Measurements from ENCODE around the gene STAB1. TPM values are rescaled to one million over a fixed set of nuclear protein-coding genes. Genes with fewer than 3 reads are reported as not detected.

STAB1 gene
- total and polyA plus RNA-seq, 2 of the 8 experiments (the other 6 are each of a cell fraction or from before 2014, with no cell fraction given): 1.0 to 1.9 TPM

DNA sequence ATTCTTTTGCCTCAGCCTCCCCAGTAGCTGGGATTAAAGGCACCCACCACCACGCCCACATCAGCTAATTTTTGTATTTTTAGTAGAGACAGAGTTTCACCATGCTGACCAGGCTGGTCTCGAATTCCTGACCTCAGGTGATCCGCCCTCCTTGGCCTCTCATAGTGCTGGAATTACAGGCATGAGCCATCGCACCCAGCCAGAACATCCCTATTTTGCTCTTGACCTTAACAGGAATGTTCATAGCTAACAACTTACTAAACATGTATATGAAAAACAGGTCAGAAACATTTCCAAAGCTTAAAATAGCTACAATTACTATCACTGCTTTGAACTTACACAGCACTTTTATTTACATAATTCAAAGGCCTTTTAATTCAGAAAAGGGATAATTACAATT, 74.9 kb downstream of the STAB1 start:
- WGBS, 2 experiments (ENCODE audit: extremely low coverage in 1 of 2, insufficient coverage in 1 of 2, insufficient read length in 1 of 2, insufficient replicate concordance in 2 of 2, low coverage in 1 of 2, low lambda C conversion rate in 2 of 2, missing lambda C conversion rate in 1 of 2): 92% methylated on average over 4 of the region's 4 CpGs; no CpG with 5 or more reads in 1 of the 2 experiments
- H3K9ac ChIP-seq (replicated peaks in 1 of 4; ENCODE audit: extremely low read depth in 1 of 4, low read depth in 3 of 4, low read length in 3 of 4): no peak overlapping the region
- H2BK120ac ChIP-seq (replicated peaks; ENCODE audit: low read depth, low read length): no peak overlapping the region
- H3K27me3 ChIP-seq (replicated peaks in 1 of 4; ENCODE audit: control insufficient read depth in 3 of 4, extremely low read depth in 1 of 4, insufficient read depth in 3 of 4, low read length in 3 of 4): no peaks in the 10 kb centered on the region
- H2BK20ac ChIP-seq (ENCODE audit: low read length): no peak overlapping the region
- H4K20me1 ChIP-seq (replicated peaks in 1 of 2; ENCODE audit: control insufficient read depth in 1 of 2, insufficient read depth in 2 of 2, low read length in 2 of 2): no peaks in the 10 kb centered on the region
- H3K14ac ChIP-seq (ENCODE audit: insufficient read length): no peak overlapping the region
- H2AFZ ChIP-seq (ENCODE audit: low read length): no peak overlapping the region
- no peak overlapping the region for H3K27ac ChIP-seq (ENCODE audit: low read depth, low read length)
- no peak overlapping the region for H2BK12ac ChIP-seq (ENCODE audit: low read depth, low read length)
- H3K4me3 ChIP-seq (ENCODE audit: extremely low read depth in 1 of 4, insufficient read depth in 2 of 4, low read depth in 3 of 4, low read length in 4 of 4): no peak overlapping the region
- H4K91ac ChIP-seq (replicated peaks; ENCODE audit: insufficient read length, low read length): no peak overlapping the region
- H3K9me3 ChIP-seq (ENCODE audit: insufficient read depth in 2 of 2, low read depth in 1 of 2, low read length in 1 of 2): no peaks in the 10 kb centered on the region
- no peaks in the 10 kb centered on the region for H3K79me1 ChIP-seq (ENCODE audit: low read depth, low read length)
- H3K18ac ChIP-seq (ENCODE audit: extremely low read depth, low read length): no peak overlapping the region
- no peak for DNase-seq (ENCODE audit: low read depth in 1 of 2, low spot score in 2 of 2)
- ChIA-PET POLR2A (ENCODE audit: partially characterized antibody) (interaction anchor here (0.6 kb wide), 1 partner anchor 20 kb away, joined by 3 read pairs; no protein-coding TSS in a partner anchor), CTCF (ENCODE audit: partially characterized antibody) (interaction anchor here (0.6 to 1.0 kb wide), 2 partner anchors 18 to 170 kb away, joined by 3 read pairs; no protein-coding TSS in a partner anchor)
- no peak overlapping the region for H4K5ac ChIP-seq (ENCODE audit: insufficient read length, low read depth, low read length)
- no peaks in the 10 kb centered on the region for H3K23me2 ChIP-seq (ENCODE audit: low read depth, low read length)
- no peak overlapping the region for H3K4me2 ChIP-seq (ENCODE audit: insufficient read depth in 1 of 2, low read depth in 2 of 2, low read length in 2 of 2)
- peaks cover 0 to 5% (median 0%) of the 10 kb centered on the region in 4 experiments; a peak in 3 of 8 replicates for H3K36me3 ChIP-seq (ENCODE audit: control insufficient read depth in 2 of 4, insufficient read depth in 4 of 4, low read length in 3 of 4)
- H2AK5ac ChIP-seq (ENCODE audit: low read depth, low read length): no peak overlapping the region
- H3K56ac ChIP-seq (replicated peaks; ENCODE audit: insufficient read length, low read depth, low read length): no peak overlapping the region
- H3K4ac ChIP-seq (replicated peaks; ENCODE audit: insufficient read length, low read depth, low read length): no peak overlapping the region
- no peak overlapping the region for H2BK15ac ChIP-seq (ENCODE audit: low read length)
- no peak overlapping the region for H4K8ac ChIP-seq (ENCODE audit: extremely low read depth, insufficient read depth, low read length)
- FAIRE-seq: no peak
- no peak overlapping the region for H2BK5ac ChIP-seq (ENCODE audit: low read depth, low read length)
- no peaks in the 10 kb centered on the region for H3K4me1 ChIP-seq (replicated peaks in 1 of 4; ENCODE audit: control insufficient read depth in 3 of 4, insufficient read depth in 4 of 4, low read length in 3 of 4)
- no peaks in the 10 kb centered on the region for H3K79me2 ChIP-seq (ENCODE audit: control insufficient read depth in 1 of 2, insufficient read depth in 2 of 2, low read length in 2 of 2)
- H3K23ac ChIP-seq (ENCODE audit: insufficient read length): no peak overlapping the region
- no peak for TF ChIP-seq CEBPB (IDR thresholded peaks at IDR 0.05; ENCODE audit: low read depth, low read length)
- TF ChIP-seq SP4 (IDR thresholded peaks at IDR 0.05; ENCODE audit: low read length): no peak
- TF ChIP-seq SIX5 (IDR thresholded peaks at IDR 0.05; ENCODE audit: low read depth, low read length): no peak
- no peak for TF ChIP-seq TAF1 (IDR thresholded peaks at IDR 0.05; ENCODE audit: low read depth, low read length)
- no peak for TF ChIP-seq POLR2A (IDR thresholded peaks at IDR 0.05; ENCODE audit: control extremely low read depth in 1 of 2, low read depth in 2 of 2, low read length in 2 of 2)
- no peak for TF ChIP-seq RFX5 (IDR thresholded peaks at IDR 0.05; ENCODE audit: borderline replicate concordance, low read depth, low read length)
- TF ChIP-seq CREB1 (IDR thresholded peaks at IDR 0.05): no peak
- TF ChIP-seq RNF2 (IDR thresholded peaks at IDR 0.05; ENCODE audit: borderline replicate concordance, low read depth, low read length, missing control alignments, poor library complexity, severe bottlenecking): no peak
- no peak for TF ChIP-seq MAFK (IDR thresholded peaks at IDR 0.05; ENCODE audit: low read depth, low read length)
- no peak for TF ChIP-seq TAF7 (optimal IDR thresholded peaks at IDR 0.05; ENCODE audit: borderline replicate concordance, low read depth, low read length)
- no peak for TF ChIP-seq TCF12 (IDR thresholded peaks at IDR 0.05; ENCODE audit: low read depth, low read length)
- no peak for TF ChIP-seq BCL11A (IDR thresholded peaks at IDR 0.05; ENCODE audit: low read depth in 2 of 2, low read length in 2 of 2)
- no peak for TF ChIP-seq CBX8 (IDR thresholded peaks at IDR 0.05; ENCODE audit: borderline replicate concordance, low read depth, low read length)
- TF ChIP-seq, protein P1, sequence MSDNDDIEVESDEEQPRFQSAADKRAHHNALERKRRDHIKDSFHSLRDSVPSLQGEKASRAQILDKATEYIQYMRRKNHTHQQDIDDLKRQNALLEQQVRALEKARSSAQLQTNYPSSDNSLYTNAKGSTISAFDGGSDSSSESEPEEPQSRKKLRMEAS (IDR thresholded peaks at IDR 0.05): no peak
- TF ChIP-seq TEAD4 (IDR thresholded peaks at IDR 0.05; ENCODE audit: low read depth, low read length): no peak
